AG04449 (cell line): ENCODE measurements around the gene TRMU.
"Not testable (repeated sequence)": the region's sequence is repeated elsewhere in the genome, so short reads cannot be mapped to it uniquely, and the experiment has no call there.

Experiments used
- CTCF ChIA-PET: fragments of 350-600 bp; formaldehyde crosslinking; extraction: SDS; loops from one replicate; lab custom pipeline; 2021; ENCODE audit warnings: antibody characterized with exemption; lab: Yijun Ruan, JAX
- POLR2A ChIA-PET: fragments of 400-600, 350-600 bp; formaldehyde crosslinking; extraction: SDS; loops from one replicate; lab custom pipeline; 2020; ENCODE audit warnings: antibody characterized with exemption, inconsistent platforms; lab: Yijun Ruan, JAX
- DNase-seq: peaks from one replicate; pipeline ENCODE4 v3.0.0-alpha.2; 2010; ENCODE audit warnings: low read depth, low spot score
- H3K4me3 ChIP-seq: 2 replicates; pipeline ENCODE4 v1.5.1; 2011; ENCODE audit warnings: low read depth, mild to moderate bottlenecking, control low read depth, low read length
- TF ChIP-seq, protein P1 (sequence below): IDR thresholded peaks from one replicate; pipeline ENCODE4 v1.5.1; 2011; ENCODE audit warnings: mild to moderate bottlenecking, moderate library complexity, low read length, control low read depth, inconsistent platforms; ENCODE audit not compliant: insufficient read depth; ENCODE audit errors: missing control alignments

The TRMU gene

DNA sequence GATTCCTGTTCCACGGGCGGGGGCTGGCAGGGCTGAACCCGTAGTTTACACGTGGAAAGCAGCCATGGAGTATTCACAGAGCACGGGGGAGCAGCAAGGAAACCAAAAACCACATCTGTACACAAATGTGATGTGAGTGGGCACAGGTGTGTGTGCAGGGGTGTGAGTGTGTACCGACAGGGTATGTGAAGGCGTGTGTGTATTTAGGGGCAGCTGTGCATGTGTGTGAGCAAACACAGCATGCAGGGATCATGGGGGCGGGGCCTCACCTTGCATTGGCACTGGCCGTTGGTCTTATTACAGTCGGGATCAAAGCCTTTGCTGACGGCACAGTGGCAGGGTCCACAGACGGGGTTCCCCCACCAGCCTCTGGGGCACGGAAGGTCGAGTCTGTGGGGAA is 58.4 kb downstream of the TRMU start:
- CTCF ChIA-PET, result interaction anchor here (1.5 kb wide), 1 partner anchor 148 kb away, joined by 4 read pairs; no protein-coding TSS in a partner anchor

DNA sequence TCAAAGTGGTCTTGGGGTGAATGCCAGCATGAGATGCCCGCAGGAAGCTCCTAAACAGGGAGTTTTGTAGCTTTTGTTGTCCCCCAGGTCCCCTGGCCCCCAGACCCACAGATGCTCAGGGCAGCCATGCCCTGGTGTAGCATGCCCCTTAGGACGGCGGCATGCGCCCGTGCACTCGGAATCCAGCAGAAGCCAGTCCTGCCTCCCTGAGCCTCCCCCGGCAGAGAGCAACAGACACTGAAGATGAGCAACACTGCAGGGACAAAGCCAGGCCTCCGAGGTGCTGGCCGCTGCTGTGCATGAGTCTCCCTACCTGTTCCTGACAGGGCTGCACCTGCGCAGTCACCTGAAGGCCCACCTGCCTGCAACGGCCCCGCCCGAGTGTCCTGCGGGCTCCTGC is 59.1 kb downstream of the TRMU start:
- ChIA-PET CTCF (interaction anchor here (1.5 kb wide), 1 partner anchor 147 kb away, joined by 4 read pairs; no protein-coding TSS in a partner anchor), POLR2A (no interaction called here)
- DNase-seq, result no peak
- H3K4me3 ChIP-seq, result no peak overlapping the region
- TF ChIP-seq, protein P1, sequence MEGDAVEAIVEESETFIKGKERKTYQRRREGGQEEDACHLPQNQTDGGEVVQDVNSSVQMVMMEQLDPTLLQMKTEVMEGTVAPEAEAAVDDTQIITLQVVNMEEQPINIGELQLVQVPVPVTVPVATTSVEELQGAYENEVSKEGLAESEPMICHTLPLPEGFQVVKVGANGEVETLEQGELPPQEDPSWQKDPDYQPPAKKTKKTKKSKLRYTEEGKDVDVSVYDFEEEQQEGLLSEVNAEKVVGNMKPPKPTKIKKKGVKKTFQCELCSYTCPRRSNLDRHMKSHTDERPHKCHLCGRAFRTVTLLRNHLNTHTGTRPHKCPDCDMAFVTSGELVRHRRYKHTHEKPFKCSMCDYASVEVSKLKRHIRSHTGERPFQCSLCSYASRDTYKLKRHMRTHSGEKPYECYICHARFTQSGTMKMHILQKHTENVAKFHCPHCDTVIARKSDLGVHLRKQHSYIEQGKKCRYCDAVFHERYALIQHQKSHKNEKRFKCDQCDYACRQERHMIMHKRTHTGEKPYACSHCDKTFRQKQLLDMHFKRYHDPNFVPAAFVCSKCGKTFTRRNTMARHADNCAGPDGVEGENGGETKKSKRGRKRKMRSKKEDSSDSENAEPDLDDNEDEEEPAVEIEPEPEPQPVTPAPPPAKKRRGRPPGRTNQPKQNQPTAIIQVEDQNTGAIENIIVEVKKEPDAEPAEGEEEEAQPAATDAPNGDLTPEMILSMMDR, result no peak

More for the DNA sequence above, 58.4 kb downstream of the TRMU start:
- POLR2A ChIA-PET, result no interaction called here
- H3K4me3 ChIP-seq, result no peak overlapping the region
- DNase-seq, result no peak
- TF ChIP-seq, protein P1, result no peak

DNA sequence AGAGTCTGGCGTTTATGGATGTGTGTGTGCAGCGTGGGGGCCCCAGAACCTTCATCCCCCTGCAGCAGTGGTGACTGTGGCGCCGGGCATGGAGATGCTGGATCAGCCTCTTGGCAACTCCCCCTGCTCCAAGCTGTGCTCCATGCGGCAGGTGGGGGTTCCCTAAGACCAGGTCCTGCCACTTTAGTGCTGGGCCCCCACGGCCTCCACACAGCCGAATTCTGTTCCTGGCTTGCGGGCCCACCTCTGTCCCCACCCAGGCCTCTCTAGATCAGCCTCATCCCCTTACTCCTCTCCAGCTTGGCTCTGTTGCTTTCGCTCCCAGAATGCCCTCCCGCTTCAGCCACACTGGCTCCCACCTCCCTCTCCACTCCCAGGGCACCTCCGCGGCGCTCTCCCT is 59.6 kb downstream of the TRMU start:
- TF ChIP-seq, protein P1, result no peak
- no peak overlapping the region for H3K4me3 ChIP-seq
- POLR2A ChIA-PET, result no interaction called here
- CTCF ChIA-PET, result no interaction called here
- no peak for DNase-seq

DNA sequence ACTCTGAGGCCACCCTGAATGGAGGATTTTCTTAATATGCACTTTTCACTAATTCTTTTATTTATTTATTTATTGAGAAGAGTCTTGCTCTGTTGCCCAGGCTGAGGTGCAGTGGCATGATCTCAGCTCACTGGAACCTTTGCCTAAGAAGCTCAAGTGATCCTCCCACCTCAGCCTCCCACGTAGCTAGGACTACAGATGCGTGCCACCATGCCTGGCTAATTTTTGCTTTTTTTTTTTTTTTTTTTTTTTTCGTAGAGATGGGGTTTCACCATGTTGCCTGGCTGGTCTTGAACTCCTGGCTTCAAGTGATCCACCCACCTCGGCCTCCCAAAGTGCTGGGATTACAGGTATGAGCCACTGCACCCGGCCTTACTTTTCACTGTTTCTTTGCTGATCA is 61.5 kb downstream of the TRMU start:
- DNase-seq, H3K4me3 ChIP-seq, POLR2A ChIA-PET: not testable (repeated sequence)
- CTCF ChIA-PET, result interaction anchor here (1.0 kb wide), 1 partner anchor 30 kb away, joined by 5 read pairs; no protein-coding TSS in a partner anchor

DNA sequence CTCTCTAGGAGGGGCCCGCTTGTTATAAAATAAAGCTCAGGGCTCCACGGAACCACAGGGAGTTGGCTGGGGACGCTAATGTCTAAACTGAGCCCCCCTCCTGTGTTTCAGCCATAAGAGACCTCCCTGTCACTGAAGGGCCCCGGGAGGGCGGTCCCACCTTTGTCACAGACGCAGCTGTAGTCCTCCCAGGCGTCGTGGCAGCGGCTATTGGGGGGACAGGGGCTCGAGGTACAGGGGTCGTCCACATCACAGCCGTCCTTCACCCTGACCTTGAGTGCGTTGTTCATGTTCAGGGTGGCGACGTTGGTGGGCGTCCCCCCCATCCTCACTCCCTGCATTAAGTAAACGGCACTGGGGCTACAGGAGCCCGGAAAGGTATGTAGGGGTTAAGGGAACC is 62.0 kb downstream of the TRMU start:
- H3K4me3 ChIP-seq, result no peak overlapping the region
- ChIA-PET CTCF (interaction anchor here (1.0 kb wide), 1 partner anchor 30 kb away, joined by 5 read pairs; no protein-coding TSS in a partner anchor), POLR2A (interaction anchor here (0.6 kb wide), 1 partner anchor 161 kb away, joined by 4 read pairs; no protein-coding TSS in a partner anchor)
- no peak for DNase-seq
- TF ChIP-seq, protein P1, result no peak

DNA sequence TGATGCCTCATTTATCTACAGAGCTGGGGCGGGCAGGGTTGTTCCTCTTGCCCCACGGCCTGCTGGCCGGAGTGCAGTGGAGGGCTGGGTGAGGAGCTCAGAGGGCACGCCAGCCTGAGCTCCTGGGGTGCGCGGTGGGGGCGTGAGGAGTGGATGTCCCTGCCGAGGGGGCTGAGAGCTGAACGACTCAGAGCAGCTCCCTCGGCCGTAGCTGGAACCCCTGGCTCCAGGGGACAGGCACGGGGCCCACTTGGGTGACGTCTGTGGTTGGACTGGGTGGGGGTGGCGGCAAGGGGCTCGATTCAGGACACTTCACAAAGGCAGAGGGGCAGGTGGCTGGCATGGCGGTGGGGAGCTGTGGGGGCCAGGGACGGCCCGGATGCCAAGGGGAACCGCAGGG is 62.4 kb downstream of the TRMU start:
- TF ChIP-seq, protein P1, result no peak
- no peak for DNase-seq
- ChIA-PET POLR2A (interaction anchor here (0.6 kb wide), 1 partner anchor 161 kb away, joined by 4 read pairs; no protein-coding TSS in a partner anchor), CTCF (interaction anchor here (1.0 kb wide), 1 partner anchor 31 kb away, joined by 5 read pairs; no protein-coding TSS in a partner anchor)
- no peak overlapping the region for H3K4me3 ChIP-seq
